Measurements from ENCODE around the gene GFPT2.

The GFPT2 gene

GRCh38 chr5:180399401-180400215, 46.5 kb upstream of the GFPT2 start:
- Histone ChIP-seq H3K4me1 (ENCODE audit: insufficient read depth, poor library complexity, severe bottlenecking) (no peaks in the 10 kb centered on the region), H3K27ac (ENCODE audit: poor library complexity, severe bottlenecking) (no peak overlapping the region), H3K9me3 (ENCODE audit: severe bottlenecking) (no peaks in the 10 kb centered on the region), H3K4me3 (ENCODE audit: severe bottlenecking) (no peak overlapping the region), H3K36me3 (ENCODE audit: low read depth) (no peaks in the 10 kb centered on the region), H3K27me3 (ENCODE audit: insufficient read depth, poor library complexity, severe bottlenecking) (no peaks in the 10 kb centered on the region)
- DNase-seq (ENCODE audit: low spot score) (no peak), ATAC-seq (ENCODE audit: low read depth) (no peak)
- no peak for TF ChIP-seq CTCF (IDR thresholded peaks at IDR 0.05; ENCODE audit: poor library complexity, severe bottlenecking)

DNA sequence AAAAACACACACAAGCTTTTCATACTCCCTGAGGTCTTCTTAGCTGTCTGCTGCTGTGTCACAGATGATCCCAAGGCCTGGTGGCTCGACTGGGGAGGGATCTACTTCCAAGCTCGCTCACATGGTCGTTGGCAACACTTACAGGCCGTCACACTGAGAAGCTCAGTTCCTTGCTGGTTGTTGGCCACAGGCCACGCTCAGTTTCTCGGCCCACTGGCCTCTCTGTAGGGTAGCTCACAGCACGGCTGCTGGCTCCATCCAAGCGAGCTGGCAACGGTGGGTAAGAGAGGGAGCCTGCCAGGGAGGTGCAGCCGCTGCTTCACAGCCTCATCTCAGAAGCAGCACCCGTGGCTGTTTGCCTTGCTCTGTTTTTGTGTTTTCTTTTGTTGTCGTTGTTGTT, 43.8 kb upstream of the GFPT2 start:
- Histone ChIP-seq H3K4me1 (ENCODE audit: insufficient read depth, poor library complexity, severe bottlenecking) (no peaks in the 10 kb centered on the region), H3K36me3 (ENCODE audit: low read depth) (no peaks in the 10 kb centered on the region), H3K27me3 (ENCODE audit: insufficient read depth, poor library complexity, severe bottlenecking) (no peaks in the 10 kb centered on the region), H3K4me3 (ENCODE audit: severe bottlenecking) (no peak overlapping the region), H3K27ac (ENCODE audit: poor library complexity, severe bottlenecking) (no peak overlapping the region), H3K9me3 (ENCODE audit: severe bottlenecking) (no peaks in the 10 kb centered on the region)
- TF ChIP-seq CTCF (IDR thresholded peaks at IDR 0.05; ENCODE audit: poor library complexity, severe bottlenecking), result no peak
- DNase-seq (ENCODE audit: low spot score) (no peak), ATAC-seq (ENCODE audit: low read depth) (no peak)

DNA sequence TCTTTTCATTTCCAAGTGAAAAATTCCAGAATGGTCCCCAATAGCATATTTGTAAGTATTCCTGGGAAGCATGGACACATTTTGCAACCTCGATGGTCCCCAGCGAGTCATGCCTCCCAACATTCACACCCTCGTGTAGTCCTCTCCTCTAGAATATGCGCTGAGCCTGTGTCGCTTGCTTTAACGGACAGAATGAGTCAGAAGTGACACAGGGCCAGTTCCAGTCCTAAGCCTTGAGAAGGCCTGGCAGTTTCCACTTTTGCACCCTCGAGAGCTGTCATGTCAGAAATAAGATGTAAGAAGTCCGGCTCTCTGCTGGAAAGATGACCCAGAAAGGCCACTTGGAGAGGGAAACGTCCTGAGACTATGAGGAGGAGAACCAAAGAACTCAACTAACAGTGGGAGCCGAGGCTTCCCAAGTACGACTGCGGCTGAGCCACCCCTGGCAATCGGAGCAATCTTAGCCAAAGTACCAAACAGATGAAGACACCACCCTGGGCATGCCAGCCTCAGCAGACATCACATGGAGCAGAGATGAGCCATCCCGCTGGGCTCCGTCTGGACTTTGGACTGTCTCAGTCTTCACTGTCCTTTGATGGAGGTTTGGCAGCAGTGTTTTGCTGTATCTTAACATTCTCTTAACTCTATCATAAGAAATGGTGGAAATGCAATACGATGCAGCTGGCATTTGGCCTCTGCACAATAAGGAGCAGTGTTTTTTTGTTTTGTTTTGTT, 42.6 kb upstream of the GFPT2 start:
- H3K4me1 ChIP-seq (ENCODE audit: insufficient read depth, poor library complexity, severe bottlenecking), result no peaks in the 10 kb centered on the region
- H3K27me3 ChIP-seq (ENCODE audit: insufficient read depth, poor library complexity, severe bottlenecking), result no peaks in the 10 kb centered on the region
- ATAC-seq (ENCODE audit: low read depth), result no peak; the same call in 2 of the 3 replicates
- TF ChIP-seq CTCF (IDR thresholded peaks at IDR 0.05; ENCODE audit: poor library complexity, severe bottlenecking), result no peak
- H3K27ac ChIP-seq (ENCODE audit: poor library complexity, severe bottlenecking), result no peak overlapping the region
- no peak for DNase-seq (ENCODE audit: low spot score)
- H3K4me3 ChIP-seq (ENCODE audit: severe bottlenecking), result no peak overlapping the region
- no peaks in the 10 kb centered on the region for H3K36me3 ChIP-seq (ENCODE audit: low read depth)
- H3K9me3 ChIP-seq (ENCODE audit: severe bottlenecking), result no peaks in the 10 kb centered on the region

GRCh38 chr5:180394031-180394636, 41.0 kb upstream of the GFPT2 start:
- DNase-seq (ENCODE audit: low spot score) (peak; percentile 52), ATAC-seq (ENCODE audit: low read depth) (no peak)
- Histone ChIP-seq H3K27me3 (ENCODE audit: insufficient read depth, poor library complexity, severe bottlenecking) (no peaks in the 10 kb centered on the region), H3K27ac (ENCODE audit: poor library complexity, severe bottlenecking) (no peak overlapping the region), H3K4me1 (ENCODE audit: insufficient read depth, poor library complexity, severe bottlenecking) (no peaks in the 10 kb centered on the region), H3K4me3 (ENCODE audit: severe bottlenecking) (no peak overlapping the region), H3K36me3 (ENCODE audit: low read depth) (no peaks in the 10 kb centered on the region), H3K9me3 (ENCODE audit: severe bottlenecking) (no peaks in the 10 kb centered on the region)
- TF ChIP-seq CTCF (IDR thresholded peaks at IDR 0.05; ENCODE audit: poor library complexity, severe bottlenecking), result no peak
